Gastrocnemius medialis (tissue), 4 donors: ENCODE data around the gene KRT85.

ENCODE experiments used
- POLR2A ChIP-seq, 2 donors: fragments of 450-650 bp; IDR thresholded peaks; one replicate each; pipeline ENCODE4 v1.6.1; 2017; ENCODE audit warnings: antibody characterized with exemption in 2 of 2, mild to moderate bottlenecking in 2 of 2, moderate library complexity in 2 of 2
- TF ChIP-seq, protein P1 (sequence below), 5 experiments: fragments of 450-650 bp in 3 of 5; fragments of 200-600 bp in 2 of 5; sonication (generic) in 2 of 5; IDR thresholded peaks in 4 of 5; conservative IDR thresholded peaks in 1 of 5; 1 replicate in 4 of 5; 2 replicates in 1 of 5; pipeline ENCODE4 v1.5.1; 2016 to 2019; ENCODE audit warnings: antibody characterized with exemption in 5 of 5, mild to moderate bottlenecking in 3 of 5, moderate library complexity in 3 of 5

- TF ChIP-seq POLR2A (IDR thresholded peaks at IDR 0.05) = no peak
- TF ChIP-seq, protein P1, sequence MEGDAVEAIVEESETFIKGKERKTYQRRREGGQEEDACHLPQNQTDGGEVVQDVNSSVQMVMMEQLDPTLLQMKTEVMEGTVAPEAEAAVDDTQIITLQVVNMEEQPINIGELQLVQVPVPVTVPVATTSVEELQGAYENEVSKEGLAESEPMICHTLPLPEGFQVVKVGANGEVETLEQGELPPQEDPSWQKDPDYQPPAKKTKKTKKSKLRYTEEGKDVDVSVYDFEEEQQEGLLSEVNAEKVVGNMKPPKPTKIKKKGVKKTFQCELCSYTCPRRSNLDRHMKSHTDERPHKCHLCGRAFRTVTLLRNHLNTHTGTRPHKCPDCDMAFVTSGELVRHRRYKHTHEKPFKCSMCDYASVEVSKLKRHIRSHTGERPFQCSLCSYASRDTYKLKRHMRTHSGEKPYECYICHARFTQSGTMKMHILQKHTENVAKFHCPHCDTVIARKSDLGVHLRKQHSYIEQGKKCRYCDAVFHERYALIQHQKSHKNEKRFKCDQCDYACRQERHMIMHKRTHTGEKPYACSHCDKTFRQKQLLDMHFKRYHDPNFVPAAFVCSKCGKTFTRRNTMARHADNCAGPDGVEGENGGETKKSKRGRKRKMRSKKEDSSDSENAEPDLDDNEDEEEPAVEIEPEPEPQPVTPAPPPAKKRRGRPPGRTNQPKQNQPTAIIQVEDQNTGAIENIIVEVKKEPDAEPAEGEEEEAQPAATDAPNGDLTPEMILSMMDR (IDR thresholded peaks at IDR 0.05 in 4 of 5, conservative IDR thresholded peaks at IDR 0.05 in 1 of 5) = no peak
These were observed 4.4 kb upstream of the KRT85 start for GRCh38 chr12:52371716-52372115.
